RWPE2 (cell line): ENCODE results near the gene WWOX.

Source experiments
- ATAC-seq: fragments of 200-7000 bp; cut with Tn5 transposase; 3 replicates; pipeline ENCODE4 v1.9.1; 2021; ENCODE audit warnings: low read depth
- DNase-seq: peaks from one replicate; pipeline ENCODE4 v3.0.0-alpha.2; 2020; ENCODE audit warnings: low spot score
- H3K27ac ChIP-seq: fragments of 450-650 bp; 2 replicates; pipeline ENCODE4 v1.5.1; 2017; ENCODE audit warnings: mild to moderate bottlenecking; ENCODE audit not compliant: poor library complexity, severe bottlenecking
- H3K27me3 ChIP-seq: fragments of 250-450 bp; sonication (Bioruptor Pico); 2 replicates; pipeline ENCODE4 v1.5.1; 2021; ENCODE audit warnings: mild to moderate bottlenecking, moderate library complexity; ENCODE audit not compliant: insufficient read depth, poor library complexity, severe bottlenecking
- H3K36me3 ChIP-seq: fragments of 250-450 bp; sonication (Bioruptor Pico); 2 replicates; pipeline ENCODE4 v1.5.1; 2020; ENCODE audit warnings: low read depth, mild to moderate bottlenecking, moderate library complexity
- H3K4me1 ChIP-seq: fragments of 250-450 bp; sonication (Bioruptor Pico); 2 replicates; pipeline ENCODE4 v1.5.1; 2021; ENCODE audit warnings: mild to moderate bottlenecking, moderate library complexity; ENCODE audit not compliant: insufficient read depth, poor library complexity, severe bottlenecking
- H3K4me3 ChIP-seq: fragments of 250-450 bp; sonication (Bioruptor Pico); 2 replicates; pipeline ENCODE4 v1.5.1; 2021; ENCODE audit warnings: mild to moderate bottlenecking, moderate library complexity; ENCODE audit not compliant: severe bottlenecking
- H3K9me3 ChIP-seq: fragments of 250-450 bp; sonication (Bioruptor Pico); 2 replicates; pipeline ENCODE4 v1.5.1; 2021; ENCODE audit warnings: mild to moderate bottlenecking, moderate library complexity; ENCODE audit not compliant: severe bottlenecking
- CTCF ChIP-seq: fragments of 450-650 bp; IDR thresholded peaks from one replicate; pipeline ENCODE4 v1.5.1; 2017; ENCODE audit warnings: mild to moderate bottlenecking, moderate library complexity; ENCODE audit not compliant: poor library complexity, severe bottlenecking

The WWOX gene

GRCh38 chr16:78445818-78446217 is 346.4 kb downstream of the WWOX start:
- TF ChIP-seq CTCF: no peak
- Histone ChIP-seq H3K27ac (no peak overlapping the region), H3K27me3 (no peaks in the 10 kb centered on the region), H3K4me1 (no peaks in the 10 kb centered on the region), H3K36me3 (no peaks in the 10 kb centered on the region), H3K9me3 (no peaks in the 10 kb centered on the region), H3K4me3 (no peak overlapping the region)
- DNase-seq (no peak), ATAC-seq (no peak)

DNA sequence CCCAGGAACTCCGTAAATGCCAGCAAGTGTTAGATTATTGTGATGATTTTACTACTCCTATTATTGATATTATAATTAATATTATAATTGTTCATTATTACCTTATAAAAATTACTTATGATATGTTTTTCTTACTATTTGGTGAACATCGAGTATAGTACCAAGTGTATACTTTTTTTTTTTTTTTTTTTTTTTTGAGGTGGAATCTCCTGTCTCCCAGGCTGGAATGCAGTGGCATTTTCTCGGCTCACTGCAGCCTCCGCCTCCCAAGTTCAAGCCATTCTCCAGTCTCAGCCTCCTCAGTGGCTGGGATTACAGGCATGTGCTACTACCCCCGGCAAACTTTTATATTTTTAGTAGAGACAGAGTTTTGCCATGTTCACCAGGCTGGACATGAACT is 347.0 kb downstream of the WWOX start:
- Histone ChIP-seq H3K27me3 (no peaks in the 10 kb centered on the region), H3K4me1 (no peaks in the 10 kb centered on the region), H3K4me3 (no peak overlapping the region), H3K27ac (no peak overlapping the region), H3K36me3 (no peaks in the 10 kb centered on the region), H3K9me3 (no peaks in the 10 kb centered on the region)
- no peak for TF ChIP-seq CTCF
- no peak for ATAC-seq
- DNase-seq: no peak

DNA sequence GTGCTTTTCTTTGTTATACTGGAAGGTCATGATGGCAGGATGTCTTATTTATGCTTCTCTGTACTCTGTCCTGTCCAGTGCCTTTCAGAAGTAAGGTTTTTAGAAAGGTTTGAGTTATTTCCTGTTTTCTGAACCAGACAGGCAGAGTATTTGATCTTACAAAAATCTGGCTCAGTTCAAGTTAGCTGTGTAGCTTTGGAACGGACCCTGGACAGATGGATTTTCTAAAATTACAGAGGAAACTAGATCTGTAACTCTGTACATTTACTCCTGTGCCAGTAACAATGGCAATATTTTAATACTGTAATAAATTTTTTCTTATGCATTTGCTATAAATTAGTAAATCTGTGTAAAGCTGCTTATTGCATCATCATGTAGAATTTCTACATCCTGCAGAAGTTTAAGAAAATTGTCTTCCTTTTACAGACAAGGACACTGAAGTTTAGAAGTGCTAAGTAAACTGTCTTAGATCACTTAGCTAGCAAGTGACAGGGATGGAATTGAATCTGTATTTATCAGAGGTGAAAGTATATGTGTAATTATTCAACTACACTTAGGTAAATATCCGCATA is 347.6 kb downstream of the WWOX start:
- H3K27me3 ChIP-seq: no peaks in the 10 kb centered on the region
- no peak for ATAC-seq
- no peak overlapping the region for H3K27ac ChIP-seq
- H3K4me1 ChIP-seq: no peaks in the 10 kb centered on the region
- DNase-seq: no peak
- H3K36me3 ChIP-seq: no peaks in the 10 kb centered on the region
- no peaks in the 10 kb centered on the region for H3K9me3 ChIP-seq
- no peak for TF ChIP-seq CTCF
- no peak overlapping the region for H3K4me3 ChIP-seq

DNA sequence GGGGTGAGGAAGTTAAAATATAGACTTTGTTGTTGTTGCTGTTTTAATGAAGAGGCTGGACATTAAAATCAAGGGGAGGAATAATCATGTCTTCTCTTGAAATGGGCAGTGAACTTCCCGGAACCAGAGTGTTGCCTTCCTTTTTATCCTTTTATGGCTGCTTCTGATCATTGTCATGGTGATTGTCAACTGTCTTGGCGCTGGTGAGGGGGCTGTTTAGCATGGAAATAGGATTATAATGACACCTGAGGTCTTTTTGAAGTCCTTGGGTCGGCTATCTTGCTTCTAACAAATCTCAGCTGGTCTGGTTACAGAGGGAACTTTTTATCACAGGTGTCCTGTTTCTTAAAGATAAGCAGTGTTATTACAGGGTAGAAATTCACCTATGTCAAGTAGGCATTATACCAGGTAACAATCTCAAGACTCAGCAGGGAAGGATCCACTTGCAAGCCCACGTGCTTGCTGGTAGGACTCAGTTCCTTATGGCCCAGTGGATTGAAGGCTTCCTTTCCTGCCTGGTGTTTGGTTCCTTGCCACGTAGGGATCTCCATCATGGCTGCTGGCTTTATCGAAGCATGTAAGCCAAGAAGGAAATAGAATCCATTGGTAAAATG is 349.3 kb downstream of the WWOX start:
- no peak for DNase-seq
- Histone ChIP-seq H3K4me1 (no peaks in the 10 kb centered on the region), H3K9me3 (no peaks in the 10 kb centered on the region), H3K27me3 (no peaks in the 10 kb centered on the region), H3K36me3 (no peaks in the 10 kb centered on the region), H3K4me3 (no peak overlapping the region), H3K27ac (no peak overlapping the region)
- TF ChIP-seq CTCF: no peak
- no peak for ATAC-seq

DNA sequence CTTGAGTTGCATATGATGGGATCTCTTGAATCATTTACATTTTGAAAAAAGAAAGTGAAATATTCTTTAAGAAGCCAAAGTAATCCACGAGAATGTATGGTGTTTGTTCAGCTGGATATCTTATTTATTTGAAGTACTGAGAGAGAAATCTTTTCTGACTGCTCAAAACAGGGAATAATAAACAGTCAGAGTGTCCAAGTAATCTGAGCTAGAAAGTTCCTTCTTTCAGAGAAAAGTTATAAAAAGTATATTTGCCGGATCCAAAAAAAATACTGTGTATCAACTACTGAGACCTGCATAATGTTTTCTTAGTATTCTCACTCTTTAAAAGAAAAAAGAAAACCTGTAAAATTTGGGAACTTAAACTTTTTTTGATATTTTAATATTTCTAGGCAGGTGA is 350.8 kb downstream of the WWOX start:
- no peaks in the 10 kb centered on the region for H3K9me3 ChIP-seq
- H3K27ac ChIP-seq: no peak overlapping the region
- no peak for DNase-seq
- ATAC-seq: no peak
- no peak overlapping the region for H3K4me3 ChIP-seq
- no peaks in the 10 kb centered on the region for H3K36me3 ChIP-seq
- no peaks in the 10 kb centered on the region for H3K4me1 ChIP-seq
- H3K27me3 ChIP-seq: no peaks in the 10 kb centered on the region
- no peak for TF ChIP-seq CTCF
